Left lung (tissue), 10 donors: Measurements from ENCODE around the gene GCNT2. TPM values are rescaled to one million over a fixed set of nuclear protein-coding genes. Genes with fewer than 3 reads are reported as not detected.

Experiments
- ATAC-seq: fragments of 200-7000 bp; cut with Tn5 transposase; one replicate; pipeline ENCODE4 v1.9.1; 2020; ENCODE audit warnings: moderate library complexity
- DNase-seq, 4 donors: peaks; one replicate each; pipeline ENCODE4 v3.0.0-alpha.2; 2013 to 2020
- H3K27ac ChIP-seq, 2 donors: fragments of 200-600 bp; sonication (generic) in 1 of 2; one replicate each; pipeline versions ENCODE4 v1.5.0 to v1.8.0; 2020 to 2021
- H3K27me3 ChIP-seq, 2 donors: fragments of 200-600 bp; sonication (generic) in 1 of 2; one replicate each; pipeline versions ENCODE4 v1.5.0 to v1.8.0; 2020 to 2021
- H3K36me3 ChIP-seq, 2 donors: fragments of 200-600 bp; sonication (generic) in 1 of 2; one replicate each; pipeline versions ENCODE4 v1.5.0 to v1.8.0; 2020 to 2021
- H3K4me1 ChIP-seq, 2 donors: fragments of 200-600 bp; one replicate each; pipeline ENCODE4 v1.8.0; 2021
- H3K4me3 ChIP-seq, 2 donors: fragments of 200-600 bp; sonication (generic) in 1 of 2; one replicate each; pipeline versions ENCODE4 v1.5.0 to v1.8.0; 2020 to 2021; ENCODE audit warnings: mild to moderate bottlenecking in 1 of 2
- H3K9me3 ChIP-seq, 2 donors: fragments of 200-600 bp; sonication (generic) in 1 of 2; one replicate each; pipeline versions ENCODE4 v1.5.0 to v1.8.0; 2020 to 2021
- intact Hi-C, 2 donors: fragments of 100-400 bp; cut with DNase I; formaldehyde crosslinking; loops; one replicate each; pipeline versions ENCODE4 v1.11.2 to v1.14.2; 2022
- polyA plus RNA-seq, 6 donors: library from polyadenylated mRNA; unstranded; fragments of 120-200 nt; gene quantifications; one replicate each; pipeline ENCODE4 v1.2.1, GENCODE V29; 2013; ENCODE audit not compliant: insufficient read length in 6 of 6
- total RNA-seq, 2 donors: library from RNA; stranded (reverse); fragmentation: NEBNext Ultra II Directional; extraction: Animal tissue kit (Norgen Biotek cat#: 25700); gene quantifications; one replicate each; pipeline ENCODE4 v1.2.1, GENCODE V29; 2021
- TF ChIP-seq, protein P1 (sequence below), 2 donors: fragments of 200-600 bp; sonication (generic) in 1 of 2; IDR thresholded peaks; one replicate each; pipeline versions ENCODE4 v1.5.0 to v1.8.0; 2021; ENCODE audit warnings: antibody characterized with exemption in 2 of 2
- donor health status: DM: no; HTN: yes; CAD: no.
- donor health status: DM: no; HTN: no; CAD: no.

Gene GCNT2
- total and polyA plus RNA-seq, 8 donors = 14.7 to 32.3 (median 18.0) TPM

DNA sequence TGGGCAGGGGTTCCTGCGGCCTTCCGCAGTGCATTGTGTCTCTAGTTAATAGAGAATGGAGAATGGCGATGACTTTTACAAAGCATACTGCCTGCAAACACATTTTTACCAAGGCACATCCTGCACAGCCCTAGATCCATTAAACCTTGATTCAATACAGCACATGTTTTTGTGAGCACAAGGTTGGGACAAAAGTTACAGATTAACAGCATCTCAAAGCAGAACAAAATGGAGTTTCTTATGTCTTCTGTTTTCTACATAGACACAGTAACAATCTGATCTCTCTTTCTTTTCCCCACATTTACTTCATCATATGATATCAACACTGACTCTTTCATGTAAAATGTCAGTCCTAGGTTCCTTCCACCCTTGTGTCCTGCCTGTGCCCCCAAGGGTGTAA, 63.5 kb downstream of the GCNT2 start:
- no peak for DNase-seq
- H3K4me3 ChIP-seq = no peak overlapping the region
- peaks cover 0 to 22% of the 10 kb centered on the region in 2 donors for H3K4me1 ChIP-seq
- no peak for ATAC-seq
- TF ChIP-seq, protein P1, sequence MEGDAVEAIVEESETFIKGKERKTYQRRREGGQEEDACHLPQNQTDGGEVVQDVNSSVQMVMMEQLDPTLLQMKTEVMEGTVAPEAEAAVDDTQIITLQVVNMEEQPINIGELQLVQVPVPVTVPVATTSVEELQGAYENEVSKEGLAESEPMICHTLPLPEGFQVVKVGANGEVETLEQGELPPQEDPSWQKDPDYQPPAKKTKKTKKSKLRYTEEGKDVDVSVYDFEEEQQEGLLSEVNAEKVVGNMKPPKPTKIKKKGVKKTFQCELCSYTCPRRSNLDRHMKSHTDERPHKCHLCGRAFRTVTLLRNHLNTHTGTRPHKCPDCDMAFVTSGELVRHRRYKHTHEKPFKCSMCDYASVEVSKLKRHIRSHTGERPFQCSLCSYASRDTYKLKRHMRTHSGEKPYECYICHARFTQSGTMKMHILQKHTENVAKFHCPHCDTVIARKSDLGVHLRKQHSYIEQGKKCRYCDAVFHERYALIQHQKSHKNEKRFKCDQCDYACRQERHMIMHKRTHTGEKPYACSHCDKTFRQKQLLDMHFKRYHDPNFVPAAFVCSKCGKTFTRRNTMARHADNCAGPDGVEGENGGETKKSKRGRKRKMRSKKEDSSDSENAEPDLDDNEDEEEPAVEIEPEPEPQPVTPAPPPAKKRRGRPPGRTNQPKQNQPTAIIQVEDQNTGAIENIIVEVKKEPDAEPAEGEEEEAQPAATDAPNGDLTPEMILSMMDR (IDR thresholded peaks at IDR 0.05) = no peak
- H3K27me3 ChIP-seq = no peaks in the 10 kb centered on the region
- no peak overlapping the region for H3K27ac ChIP-seq
- intact Hi-C loops = no loop called here
- no peaks in the 10 kb centered on the region for H3K36me3 ChIP-seq
- no peaks in the 10 kb centered on the region for H3K9me3 ChIP-seq

- DNase-seq = no peak
- TF ChIP-seq, protein P1 (IDR thresholded peaks at IDR 0.05) = no peak
- no peak for ATAC-seq
- intact Hi-C loops = no loop called here
- H3K4me1 ChIP-seq = peaks cover 0 to 22% of the 10 kb centered on the region in 2 donors
- no peaks in the 10 kb centered on the region for H3K36me3 ChIP-seq
- no peaks in the 10 kb centered on the region for H3K27me3 ChIP-seq
- H3K27ac ChIP-seq = no peak overlapping the region
- no peak overlapping the region for H3K4me3 ChIP-seq
- H3K9me3 ChIP-seq = no peaks in the 10 kb centered on the region
Observed at GRCh38 chr6:10585209-10585845, 64.2 kb downstream of the GCNT2 start.

GRCh38 chr6:10586302-10586701, 65.2 kb downstream of the GCNT2 start:
- H3K4me3 ChIP-seq = no peak overlapping the region

DNA sequence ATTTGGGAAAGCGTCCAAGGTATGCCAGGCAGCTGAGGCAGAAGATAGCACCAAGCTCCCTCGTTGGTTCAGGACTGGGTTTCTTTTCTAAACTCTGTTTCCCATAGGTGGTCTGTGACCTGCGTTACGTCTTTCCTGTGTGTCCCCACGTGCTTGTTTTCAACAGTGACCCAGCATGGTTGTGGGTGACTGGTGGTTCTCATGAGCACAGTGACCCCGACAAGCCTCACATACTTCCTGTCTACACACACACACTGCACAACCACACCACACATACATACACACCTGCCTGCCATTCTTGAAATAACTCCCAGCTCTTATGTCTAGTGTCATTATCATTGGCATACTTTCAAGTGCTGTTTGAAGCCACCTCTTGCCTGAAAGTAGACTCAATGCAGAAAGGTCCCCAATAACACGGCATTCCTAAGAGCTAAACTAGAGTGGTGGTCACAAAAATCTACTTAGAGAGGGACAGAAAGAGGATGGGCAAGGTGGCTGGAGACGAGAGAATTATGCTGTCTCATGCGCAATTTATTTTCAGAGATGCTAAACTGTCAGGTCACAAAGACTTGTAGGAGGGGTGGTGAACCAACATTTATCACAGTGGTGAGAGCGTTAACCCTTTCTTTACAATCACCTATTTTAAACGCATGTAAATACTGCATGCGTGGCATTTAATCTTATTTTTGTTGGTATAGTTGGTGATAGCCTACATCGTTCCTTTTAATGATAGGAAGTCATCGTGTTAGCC, 66.7 kb downstream of the GCNT2 start:
- H3K4me3 ChIP-seq = no peak overlapping the region
- intact Hi-C loops = no loop called here
- H3K9me3 ChIP-seq = no peaks in the 10 kb centered on the region
- ATAC-seq (peak; percentile 34), DNase-seq (no peak)
- H3K36me3 ChIP-seq = no peaks in the 10 kb centered on the region
- peaks cover 0 to 21% of the 10 kb centered on the region in 2 donors for H3K4me1 ChIP-seq
- no peak overlapping the region for H3K27ac ChIP-seq
- TF ChIP-seq, protein P1 (IDR thresholded peaks at IDR 0.05) = no peak
- H3K27me3 ChIP-seq = no peaks in the 10 kb centered on the region

More at GRCh38 chr6:10586302-10586701, 65.2 kb downstream of the GCNT2 start:
- ATAC-seq (no peak), DNase-seq (no peak)
- Histone ChIP-seq H3K36me3 (no peaks in the 10 kb centered on the region), H3K9me3 (no peaks in the 10 kb centered on the region), H3K27me3 (no peaks in the 10 kb centered on the region), H3K4me1 (peaks cover 0 to 22% of the 10 kb centered on the region in 2 donors), H3K27ac (no peak overlapping the region)
- intact Hi-C loops = no loop called here
- TF ChIP-seq, protein P1 (IDR thresholded peaks at IDR 0.05) = no peak
